GM23338 (cell line): Measurements from ENCODE around the gene HECTD3. TPM values are rescaled to one million over a fixed set of nuclear protein-coding genes. Genes with fewer than 3 reads are reported as not detected.

Source experiments
- ATAC-seq: fragments of 200-7000 bp; cut with Tn5 transposase; 3 replicates; pipeline ENCODE4 v1.9.1; 2020
- DNase-seq: peaks from one replicate; pipeline ENCODE4 v3.0.0-alpha.2; 2015; ENCODE audit warnings: low spot score
- H2AFZ ChIP-seq: fragments of 200-600 bp; sonication (generic); 2 replicates; pipeline ENCODE4 v1.8.0; 2016; ENCODE audit warnings: antibody characterized with exemption, mild to moderate bottlenecking, moderate library complexity
- H3F3A ChIP-seq: fragments of 200-600 bp; sonication (generic); replicated peaks from 2 replicates; pipeline ENCODE4 v1.8.0; 2017; ENCODE audit warnings: antibody characterized with exemption, mixed run types, low read depth
- H3K27ac ChIP-seq: fragments of 200-600 bp; sonication (generic); 2 replicates; pipeline ENCODE4 v1.6.1; 2016; ENCODE audit warnings: low read depth
- H3K27me3 ChIP-seq: fragments of 200-600 bp; sonication (generic); 2 replicates; pipeline ENCODE4 v1.8.0; 2016; ENCODE audit warnings: mild to moderate bottlenecking, mixed run types, moderate library complexity; ENCODE audit not compliant: insufficient read depth
- H3K36me3 ChIP-seq: fragments of 200-600 bp; sonication (generic); 2 replicates; pipeline ENCODE4 v1.8.0; 2016; ENCODE audit warnings: mild to moderate bottlenecking; ENCODE audit not compliant: insufficient read depth
- H3K4me1 ChIP-seq: fragments of 200-600 bp; sonication (generic); 2 replicates; pipeline ENCODE4 v1.8.0; 2016; ENCODE audit warnings: mild to moderate bottlenecking, moderate library complexity; ENCODE audit not compliant: insufficient read depth
- H3K4me2 ChIP-seq: fragments of 200-600 bp; sonication (generic); 2 replicates; pipeline ENCODE4 v1.7.1; 2017; ENCODE audit warnings: mixed run types
- H3K4me3 ChIP-seq: fragments of 200-600 bp; sonication (generic); 2 replicates; pipeline ENCODE4 v1.6.1; 2016; ENCODE audit warnings: mixed run types
- H3K79me2 ChIP-seq: fragments of 200-600 bp; sonication (generic); replicated peaks from 2 replicates; pipeline ENCODE4 v1.8.0; 2017; ENCODE audit warnings: mild to moderate bottlenecking; ENCODE audit not compliant: insufficient read depth
- H3K9me2 ChIP-seq: fragments of 200-600 bp; sonication (generic); 2 replicates; pipeline ENCODE4 v1.8.0; 2017; ENCODE audit not compliant: insufficient read depth
- H4K20me1 ChIP-seq: fragments of 200-600 bp; sonication (generic); replicated peaks from 2 replicates; pipeline ENCODE4 v1.8.0; 2017; ENCODE audit warnings: mild to moderate bottlenecking; ENCODE audit not compliant: insufficient read depth
- H3K27ac Mint-ChIP-seq: 2 replicates; pipeline ENCODE4 v1.8.0; 2020; ENCODE audit warnings: inconsistent platforms, mild to moderate bottlenecking, moderate library complexity, mixed read lengths
- H3K27me3 Mint-ChIP-seq: 3 replicates; pipeline ENCODE4 v1.8.0; 2022; ENCODE audit warnings: low read depth, mild to moderate bottlenecking, moderate library complexity, mixed read lengths, inconsistent platforms; ENCODE audit not compliant: insufficient read depth, poor library complexity
- H3K36me3 Mint-ChIP-seq: 3 replicates; pipeline ENCODE4 v1.8.0; 2021; ENCODE audit warnings: low read depth, mild to moderate bottlenecking, inconsistent platforms, moderate library complexity, mixed read lengths
- H3K4me1 Mint-ChIP-seq: 3 replicates; pipeline ENCODE4 v1.8.0; 2020; ENCODE audit warnings: mild to moderate bottlenecking, inconsistent platforms, mixed read lengths
- H3K4me3 Mint-ChIP-seq: 3 replicates; pipeline ENCODE4 v1.8.0; 2021; ENCODE audit warnings: moderate library complexity, mild to moderate bottlenecking, inconsistent platforms, mixed read lengths
- H3K9me3 Mint-ChIP-seq: 3 replicates; pipeline ENCODE4 v1.8.0; 2020; ENCODE audit warnings: moderate library complexity, mild to moderate bottlenecking, inconsistent platforms, mixed read lengths
- CREB1 ChIP-seq: fragments of 250-450 bp; sonication (Bioruptor Pico); IDR thresholded peaks from 2 replicates; pipeline ENCODE4 v1.5.0; 2020; ENCODE audit warnings: low read depth, mild to moderate bottlenecking, moderate library complexity
- CTCF ChIP-seq, 2 experiments: fragments of 200-600 bp in 1 of 2; sonication (generic) in 1 of 2; conservative IDR thresholded peaks; 2 replicates each; pipeline versions ENCODE4 v1.5.1 to v1.6.1; 2016 to 2017; ENCODE audit warnings: antibody characterized with exemption in 2 of 2, low read depth in 2 of 2, mild to moderate bottlenecking in 2 of 2, moderate library complexity in 1 of 2
- ETS1 ChIP-seq: IDR thresholded peaks from 2 replicates; pipeline ENCODE4 v1.6.1; 2016; ENCODE audit warnings: antibody characterized with exemption
- EZH2 ChIP-seq: fragments of 200-600 bp; sonication (generic); IDR thresholded peaks from one replicate; pipeline ENCODE4 v1.8.0; 2017; ENCODE audit warnings: antibody characterized with exemption, mild to moderate bottlenecking, low read depth; ENCODE audit not compliant: unreplicated experiment
- EZH2phosphoT487 ChIP-seq: fragments of 200-600 bp; sonication (generic); IDR thresholded peaks from one replicate; pipeline ENCODE4 v1.8.1; 2018; ENCODE audit warnings: antibody characterized with exemption; ENCODE audit not compliant: unreplicated experiment
- JUNB ChIP-seq: IDR thresholded peaks from one replicate; pipeline ENCODE4 v1.6.1; 2016; ENCODE audit warnings: antibody characterized with exemption; ENCODE audit not compliant: unreplicated experiment
- POLR2AphosphoS5 ChIP-seq: IDR thresholded peaks from 2 replicates; pipeline ENCODE4 v1.6.1; 2016; ENCODE audit warnings: antibody characterized with exemption, low read depth
- STAT1 ChIP-seq: IDR thresholded peaks from one replicate; pipeline ENCODE4 v1.6.1; 2016; ENCODE audit warnings: antibody characterized with exemption; ENCODE audit not compliant: unreplicated experiment
- ZNF462 ChIP-seq: fragments of 250-450 bp; sonication (Bioruptor Pico); IDR thresholded peaks from 2 replicates; pipeline ENCODE4 v1.5.0; 2020; ENCODE audit warnings: mild to moderate bottlenecking, moderate library complexity
- polyA plus RNA-seq: library from polyadenylated mRNA; unstranded; fragments of >200 nt; fragmentation: Nextera tagmentation; extraction: Ambion mirVana; gene quantifications from 2 replicates; pipeline ENCODE4 v1.2.1, GENCODE V29; 2016
- total RNA-seq: library from RNA; depleted of rRNA; stranded (reverse); fragments of >200 nt; shearing (Covaris generic); gene quantifications from 2 replicates; pipeline ENCODE4 v1.2.3, GENCODE V29; 2014

The HECTD3 gene
- total and polyA plus RNA-seq, 2 experiments from 2014 or later: 13.1 to 31.4 TPM

- TF ChIP-seq ETS1 (no peak), CREB1 (CRISPR knock-in tag) (no peak), POLR2AphosphoS5 (no peak)
These were observed 29.2 kb upstream of the HECTD3 start (continued) for GRCh38 chr1:45040297-45040696.

- no peaks in the 10 kb centered on the region for H3K27me3 ChIP-seq
- TF ChIP-seq EZH2 (no peak), CREB1 (CRISPR knock-in tag) (no peak)
- H3K36me3 ChIP-seq: no peaks in the 10 kb centered on the region
- H3K4me2 ChIP-seq: no peak overlapping the region
- H3K4me3 ChIP-seq: no peak overlapping the region
- H3K36me3 Mint-ChIP-seq: no peaks in the 10 kb centered on the region
- H3K9me3 Mint-ChIP-seq: no peaks in the 10 kb centered on the region
- H3K27me3 Mint-ChIP-seq: no peaks in the 10 kb centered on the region
- no peak for DNase-seq
- H3K27ac ChIP-seq: no peak overlapping the region
- H3K27ac Mint-ChIP-seq: no peak overlapping the region
- ATAC-seq: no peak
- H3K4me3 Mint-ChIP-seq: no peak overlapping the region
- H2AFZ ChIP-seq: no peak overlapping the region
- peaks cover 7% of the 10 kb centered on the region; the same call in 1 of the 2 replicates for H3K4me1 ChIP-seq
- H3F3A ChIP-seq: no peaks in the 10 kb centered on the region
- H4K20me1 ChIP-seq: no peaks in the 10 kb centered on the region
- no peaks in the 10 kb centered on the region for H3K9me2 ChIP-seq
- no peaks in the 10 kb centered on the region for H3K79me2 ChIP-seq
- H3K4me1 Mint-ChIP-seq: peaks cover 9% of the 10 kb centered on the region
These were observed 27.7 kb upstream of the HECTD3 start for GRCh38 chr1:45038661-45039364.

GRCh38 chr1:45038240-45038639 is 27.1 kb upstream of the HECTD3 start:
- Mint-ChIP-seq H3K4me1 (peaks cover 9% of the 10 kb centered on the region), H3K27ac (no peak overlapping the region), H3K9me3 (no peaks in the 10 kb centered on the region), H3K4me3 (no peak overlapping the region), H3K36me3 (no peaks in the 10 kb centered on the region), H3K27me3 (no peaks in the 10 kb centered on the region)
- Histone ChIP-seq H3K4me3 (no peak overlapping the region), H2AFZ (no peak overlapping the region), H3K9me2 (no peaks in the 10 kb centered on the region), H3K4me2 (no peak overlapping the region), H3K4me1 (peaks cover 7% of the 10 kb centered on the region; the same call in 1 of the 2 replicates), H3K27me3 (no peaks in the 10 kb centered on the region), H3F3A (no peaks in the 10 kb centered on the region), H3K36me3 (no peaks in the 10 kb centered on the region), H3K27ac (no peak overlapping the region), H4K20me1 (no peaks in the 10 kb centered on the region), H3K79me2 (no peaks in the 10 kb centered on the region)
- DNase-seq (no peak), ATAC-seq (no peak)
- TF ChIP-seq CREB1 (CRISPR knock-in tag) (no peak), CTCF (conservative IDR thresholded peaks at IDR 0.05; ENCODE audit: low read depth in 2 of 2) (no peak), POLR2AphosphoS5 (no peak), STAT1 (no peak), ETS1 (no peak), ZNF462 (no peak), JUNB (no peak), EZH2phosphoT487 (no peak)
